Measurements from ENCODE around the gene ZYX.

The ZYX gene, protein sequence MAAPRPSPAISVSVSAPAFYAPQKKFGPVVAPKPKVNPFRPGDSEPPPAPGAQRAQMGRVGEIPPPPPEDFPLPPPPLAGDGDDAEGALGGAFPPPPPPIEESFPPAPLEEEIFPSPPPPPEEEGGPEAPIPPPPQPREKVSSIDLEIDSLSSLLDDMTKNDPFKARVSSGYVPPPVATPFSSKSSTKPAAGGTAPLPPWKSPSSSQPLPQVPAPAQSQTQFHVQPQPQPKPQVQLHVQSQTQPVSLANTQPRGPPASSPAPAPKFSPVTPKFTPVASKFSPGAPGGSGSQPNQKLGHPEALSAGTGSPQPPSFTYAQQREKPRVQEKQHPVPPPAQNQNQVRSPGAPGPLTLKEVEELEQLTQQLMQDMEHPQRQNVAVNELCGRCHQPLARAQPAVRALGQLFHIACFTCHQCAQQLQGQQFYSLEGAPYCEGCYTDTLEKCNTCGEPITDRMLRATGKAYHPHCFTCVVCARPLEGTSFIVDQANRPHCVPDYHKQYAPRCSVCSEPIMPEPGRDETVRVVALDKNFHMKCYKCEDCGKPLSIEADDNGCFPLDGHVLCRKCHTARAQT

DNA sequence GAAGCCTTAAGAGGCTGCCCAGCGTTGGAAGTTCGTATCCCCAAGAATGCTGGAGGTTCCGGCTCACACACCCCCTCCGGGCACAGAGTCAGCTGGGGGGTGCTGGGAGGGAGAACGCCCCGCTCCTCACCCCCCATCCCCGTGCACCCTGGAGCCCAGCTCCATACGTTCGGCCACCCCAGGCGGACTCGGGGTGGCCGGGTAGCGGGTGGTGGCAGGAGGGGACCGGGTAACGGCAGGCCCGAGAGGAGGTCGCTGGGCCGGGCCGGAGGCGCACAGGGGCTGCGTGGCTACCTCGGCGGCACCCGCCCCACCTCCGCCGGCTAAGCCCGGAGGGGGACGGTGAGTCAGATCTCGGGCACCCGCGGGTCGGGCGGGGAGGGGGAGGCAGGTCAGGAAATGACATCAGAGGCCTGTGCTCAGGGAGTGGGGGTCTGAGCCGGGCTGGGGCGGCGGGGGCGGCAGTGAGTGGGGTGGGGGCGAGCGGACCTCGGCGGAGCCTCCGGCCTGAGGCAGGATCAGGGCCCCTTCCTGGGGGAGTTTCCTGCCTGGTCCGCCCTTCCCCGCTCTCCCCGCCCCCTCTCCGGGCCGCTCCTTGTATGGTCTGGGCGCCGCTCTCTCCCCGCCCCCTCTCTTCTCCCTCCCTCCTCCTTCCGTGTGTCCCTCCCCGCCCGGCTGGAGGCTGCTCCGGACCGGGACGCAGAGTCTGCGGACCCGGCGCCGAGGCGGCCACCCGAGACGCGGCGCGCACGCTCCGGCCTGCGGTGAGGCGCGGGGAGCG is at the start of gene ZYX:
Gene ZYX (plus strand): TSS at position 700 of the 781 bp plus-strand sequence. CDS start 227 bp downstream, outside the sequence.
- TF ChIP-seq EZH2phosphoT487 (conservative IDR thresholded peaks at IDR 0.05; ENCODE audit: low read length): no peak
- TF ChIP-seq, protein P1, sequence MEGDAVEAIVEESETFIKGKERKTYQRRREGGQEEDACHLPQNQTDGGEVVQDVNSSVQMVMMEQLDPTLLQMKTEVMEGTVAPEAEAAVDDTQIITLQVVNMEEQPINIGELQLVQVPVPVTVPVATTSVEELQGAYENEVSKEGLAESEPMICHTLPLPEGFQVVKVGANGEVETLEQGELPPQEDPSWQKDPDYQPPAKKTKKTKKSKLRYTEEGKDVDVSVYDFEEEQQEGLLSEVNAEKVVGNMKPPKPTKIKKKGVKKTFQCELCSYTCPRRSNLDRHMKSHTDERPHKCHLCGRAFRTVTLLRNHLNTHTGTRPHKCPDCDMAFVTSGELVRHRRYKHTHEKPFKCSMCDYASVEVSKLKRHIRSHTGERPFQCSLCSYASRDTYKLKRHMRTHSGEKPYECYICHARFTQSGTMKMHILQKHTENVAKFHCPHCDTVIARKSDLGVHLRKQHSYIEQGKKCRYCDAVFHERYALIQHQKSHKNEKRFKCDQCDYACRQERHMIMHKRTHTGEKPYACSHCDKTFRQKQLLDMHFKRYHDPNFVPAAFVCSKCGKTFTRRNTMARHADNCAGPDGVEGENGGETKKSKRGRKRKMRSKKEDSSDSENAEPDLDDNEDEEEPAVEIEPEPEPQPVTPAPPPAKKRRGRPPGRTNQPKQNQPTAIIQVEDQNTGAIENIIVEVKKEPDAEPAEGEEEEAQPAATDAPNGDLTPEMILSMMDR (IDR thresholded peaks at IDR 0.05; ENCODE audit: insufficient read depth, low read length, poor library complexity, severe bottlenecking): no peak
- Histone ChIP-seq H3K4me3 (ENCODE audit: insufficient read depth, low read length, poor library complexity, severe bottlenecking) (peak within 1 kb of the TSS; percentile 65), H3K27me3 (ENCODE audit: low read length) (no peaks in the 10 kb centered on the region), H3F3A (ENCODE audit: insufficient read depth) (no peaks in the 10 kb centered on the region), H3K27ac (ENCODE audit: low read depth, low read length) (no peak within 1 kb of the TSS), H3K9me2 (replicated peaks; ENCODE audit: insufficient read depth, low read length) (no peaks in the 10 kb centered on the region), H4K20me1 (ENCODE audit: low read depth, low read length) (no peaks in the 10 kb centered on the region), H3K36me3 (ENCODE audit: low read length) (no peaks in the 10 kb centered on the region), H2AFZ (ENCODE audit: low read depth, low read length, severe bottlenecking) (peak within 1 kb of the TSS; percentile 95), H3K4me2 (ENCODE audit: low read depth, low read length, poor library complexity, severe bottlenecking) (peak within 1 kb of the TSS; percentile 77), H3K9me3 (ENCODE audit: insufficient read depth, low read length) (no peaks in the 10 kb centered on the region), H3K79me2 (ENCODE audit: insufficient read depth, low read length) (no peaks in the 10 kb centered on the region), H3K9ac (ENCODE audit: low read length) (peak within 1 kb of the TSS; percentile 69)

GRCh38 chr7:143334244-143334643 is 46.9 kb upstream of the ZYX start:
- no peaks in the 10 kb centered on the region for H3K9me3 ChIP-seq (ENCODE audit: insufficient read depth, low read length)
- no peak overlapping the region for H3K27ac ChIP-seq (ENCODE audit: low read depth, low read length)
- no peaks in the 10 kb centered on the region for H4K20me1 ChIP-seq (ENCODE audit: low read depth, low read length)
- no peak overlapping the region for H2AFZ ChIP-seq (ENCODE audit: low read depth, low read length, severe bottlenecking)
- H3K4me3 ChIP-seq (ENCODE audit: insufficient read depth, low read length, poor library complexity, severe bottlenecking): no peak overlapping the region
- no peaks in the 10 kb centered on the region for H3K27me3 ChIP-seq (ENCODE audit: low read length)
- H3F3A ChIP-seq (ENCODE audit: insufficient read depth): no peaks in the 10 kb centered on the region
- TF ChIP-seq, protein P1 (IDR thresholded peaks at IDR 0.05; ENCODE audit: insufficient read depth, low read length, poor library complexity, severe bottlenecking): no peak
- TF ChIP-seq EZH2phosphoT487 (conservative IDR thresholded peaks at IDR 0.05; ENCODE audit: low read length): no peak
- no peaks in the 10 kb centered on the region for H3K9me2 ChIP-seq (replicated peaks; ENCODE audit: insufficient read depth, low read length)
- H3K36me3 ChIP-seq (ENCODE audit: low read length): no peaks in the 10 kb centered on the region
- H3K79me2 ChIP-seq (ENCODE audit: insufficient read depth, low read length): no peaks in the 10 kb centered on the region
- H3K9ac ChIP-seq (ENCODE audit: low read length): no peak overlapping the region
- H3K4me2 ChIP-seq (ENCODE audit: low read depth, low read length, poor library complexity, severe bottlenecking): no peak overlapping the region

- Histone ChIP-seq H3K9me3 (ENCODE audit: insufficient read depth, low read length) (no peaks in the 10 kb centered on the region), H3K4me2 (ENCODE audit: low read depth, low read length, poor library complexity, severe bottlenecking) (no peak overlapping the region), H4K20me1 (ENCODE audit: low read depth, low read length) (no peaks in the 10 kb centered on the region), H3K79me2 (ENCODE audit: insufficient read depth, low read length) (no peaks in the 10 kb centered on the region), H3K9ac (ENCODE audit: low read length) (no peak overlapping the region), H3F3A (ENCODE audit: insufficient read depth) (no peaks in the 10 kb centered on the region), H2AFZ (ENCODE audit: low read depth, low read length, severe bottlenecking) (no peak overlapping the region), H3K9me2 (replicated peaks; ENCODE audit: insufficient read depth, low read length) (no peaks in the 10 kb centered on the region), H3K36me3 (ENCODE audit: low read length) (no peaks in the 10 kb centered on the region), H3K4me3 (ENCODE audit: insufficient read depth, low read length, poor library complexity, severe bottlenecking) (no peak overlapping the region), H3K27me3 (ENCODE audit: low read length) (no peaks in the 10 kb centered on the region), H3K27ac (ENCODE audit: low read depth, low read length) (no peak overlapping the region)
- TF ChIP-seq, protein P1 (IDR thresholded peaks at IDR 0.05; ENCODE audit: insufficient read depth, low read length, poor library complexity, severe bottlenecking): no peak
- TF ChIP-seq EZH2phosphoT487 (conservative IDR thresholded peaks at IDR 0.05; ENCODE audit: low read length): no peak
Measured at GRCh38 chr7:143337216-143337615, 43.9 kb upstream of the ZYX start.

All from SU-DHL-6 (cell line).